22Rv1 (cell line): ENCODE results near the gene TMEM139.

Source experiments
- ZFX ChIP-seq: fragments of 450-650 bp; IDR thresholded peaks from 2 replicates; pipeline ENCODE4 v1.6.1; 2017; ENCODE audit warnings: antibody characterized with exemption, borderline replicate concordance
- TF ChIP-seq, protein P1 (sequence below): fragments of 450-650 bp; IDR thresholded peaks from 2 replicates; pipeline ENCODE4 v1.5.1; 2017; ENCODE audit warnings: mild to moderate bottlenecking

DNA sequence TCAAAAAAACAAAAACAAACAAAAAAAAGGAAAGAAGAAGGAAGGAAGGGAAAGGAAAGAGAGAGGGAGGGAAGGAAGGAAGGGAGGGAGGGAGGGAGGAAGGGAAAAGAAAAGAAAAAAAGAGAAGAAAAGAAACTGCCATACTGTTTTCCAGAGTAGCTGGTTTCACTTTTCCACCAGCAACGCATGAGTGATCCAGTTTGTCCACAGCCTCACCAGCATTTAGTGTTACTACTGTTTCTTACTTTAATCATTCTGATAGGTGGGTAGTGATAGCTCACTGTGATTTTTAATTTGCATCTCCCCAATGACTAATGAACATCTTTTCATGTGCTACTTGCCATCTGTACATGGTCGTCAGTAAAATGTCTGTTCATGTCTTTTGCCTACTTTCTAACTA lies 11.9 kb upstream of the TMEM139 start:
- TF ChIP-seq, protein P1, sequence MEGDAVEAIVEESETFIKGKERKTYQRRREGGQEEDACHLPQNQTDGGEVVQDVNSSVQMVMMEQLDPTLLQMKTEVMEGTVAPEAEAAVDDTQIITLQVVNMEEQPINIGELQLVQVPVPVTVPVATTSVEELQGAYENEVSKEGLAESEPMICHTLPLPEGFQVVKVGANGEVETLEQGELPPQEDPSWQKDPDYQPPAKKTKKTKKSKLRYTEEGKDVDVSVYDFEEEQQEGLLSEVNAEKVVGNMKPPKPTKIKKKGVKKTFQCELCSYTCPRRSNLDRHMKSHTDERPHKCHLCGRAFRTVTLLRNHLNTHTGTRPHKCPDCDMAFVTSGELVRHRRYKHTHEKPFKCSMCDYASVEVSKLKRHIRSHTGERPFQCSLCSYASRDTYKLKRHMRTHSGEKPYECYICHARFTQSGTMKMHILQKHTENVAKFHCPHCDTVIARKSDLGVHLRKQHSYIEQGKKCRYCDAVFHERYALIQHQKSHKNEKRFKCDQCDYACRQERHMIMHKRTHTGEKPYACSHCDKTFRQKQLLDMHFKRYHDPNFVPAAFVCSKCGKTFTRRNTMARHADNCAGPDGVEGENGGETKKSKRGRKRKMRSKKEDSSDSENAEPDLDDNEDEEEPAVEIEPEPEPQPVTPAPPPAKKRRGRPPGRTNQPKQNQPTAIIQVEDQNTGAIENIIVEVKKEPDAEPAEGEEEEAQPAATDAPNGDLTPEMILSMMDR: no peak
- no peak for TF ChIP-seq ZFX
